Liver (tissue), 9 donors: Measurements from ENCODE around the gene NUDCD2. TPM values are rescaled to one million over a fixed set of nuclear protein-coding genes. Genes with fewer than 3 reads are reported as not detected.

Experiments used
- DNase-seq: peaks from one replicate; pipeline ENCODE4 v3.0.0-alpha.2; 2017; ENCODE audit warnings: low spot score
- H3K27ac ChIP-seq, 2 donors: one replicate each; pipeline ENCODE4 v1.7.0; 2013; ENCODE audit warnings: inconsistent platforms in 2 of 2, low read length in 2 of 2, control low read depth in 1 of 2, low read depth in 1 of 2, mild to moderate bottlenecking in 1 of 2
- H3K27me3 ChIP-seq, 4 donors: one replicate each; pipeline versions ENCODE4 v1.6.1 to v1.7.0; 2013; ENCODE audit warnings: low read length in 3 of 4, inconsistent platforms in 1 of 4, mild to moderate bottlenecking in 1 of 4, moderate library complexity in 1 of 4; ENCODE audit not compliant: control insufficient read depth in 4 of 4, insufficient read depth in 4 of 4
- H3K36me3 ChIP-seq, 4 donors: one replicate each; pipeline versions ENCODE4 v1.6.1 to v1.7.0; 2013; ENCODE audit warnings: low read length in 3 of 4, mild to moderate bottlenecking in 3 of 4, low read depth in 1 of 4, moderate library complexity in 1 of 4; ENCODE audit not compliant: control insufficient read depth in 4 of 4, insufficient read depth in 3 of 4
- H3K4me1 ChIP-seq, 4 donors: one replicate each; pipeline versions ENCODE4 v1.6.1 to v1.7.0; 2013; ENCODE audit warnings: low read length in 3 of 4, mild to moderate bottlenecking in 3 of 4, moderate library complexity in 1 of 4; ENCODE audit not compliant: control insufficient read depth in 4 of 4, insufficient read depth in 4 of 4
- H3K4me3 ChIP-seq, 3 donors: one replicate each; pipeline versions ENCODE4 v1.6.1 to v1.7.0; 2013; ENCODE audit warnings: low read length in 3 of 3, control low read depth in 1 of 3, low read depth in 1 of 3, mild to moderate bottlenecking in 1 of 3
- H3K9ac ChIP-seq, 2 donors: one replicate each; pipeline ENCODE4 v1.7.0; 2013; ENCODE audit warnings: low read length in 2 of 2, mild to moderate bottlenecking in 2 of 2, moderate library complexity in 2 of 2, control low read depth in 1 of 2, low read depth in 1 of 2
- H3K9me3 ChIP-seq, 4 donors: one replicate each; pipeline versions ENCODE4 v1.6.1 to v1.7.0; 2013; ENCODE audit warnings: low read length in 3 of 4; ENCODE audit not compliant: control insufficient read depth in 4 of 4
- ATF3 ChIP-seq: IDR thresholded peaks from 2 replicates; pipeline ENCODE4 v1.6.1; 2016; ENCODE audit warnings: antibody characterized with exemption
- CTCF ChIP-seq: fragments of 150-350 bp; IDR thresholded peaks from 2 replicates; pipeline ENCODE4 v1.5.1; 2017; ENCODE audit warnings: improper control_type of control experiment, low read depth, low read length; ENCODE audit not compliant: missing input control
- EGR1 ChIP-seq, 2 donors: IDR thresholded peaks; 2 replicates each; pipeline ENCODE4 v1.6.1; 2016 to 2018; ENCODE audit warnings: antibody characterized with exemption in 2 of 2, low read depth in 2 of 2
- FOXA1 ChIP-seq: IDR thresholded peaks from 2 replicates; pipeline ENCODE4 v1.6.1; 2016; ENCODE audit warnings: antibody characterized with exemption
- FOXA2 ChIP-seq: IDR thresholded peaks from 2 replicates; pipeline ENCODE4 v1.6.1; 2016; ENCODE audit warnings: antibody characterized with exemption
- GABPA ChIP-seq, 2 donors: IDR thresholded peaks in 1 of 2; conservative IDR thresholded peaks in 1 of 2; 2 replicates each; pipeline ENCODE4 v1.6.1; 2016; ENCODE audit warnings: antibody characterized with exemption in 2 of 2, mild to moderate bottlenecking in 1 of 2, moderate library complexity in 1 of 2
- HNF4A ChIP-seq, 2 donors: conservative IDR thresholded peaks; 2 replicates each; pipeline ENCODE4 v1.6.1; 2016; ENCODE audit warnings: antibody characterized with exemption in 2 of 2, mild to moderate bottlenecking in 2 of 2
- HNF4G ChIP-seq: IDR thresholded peaks from 2 replicates; pipeline ENCODE4 v1.6.1; 2016; ENCODE audit warnings: antibody characterized with exemption
- JUND ChIP-seq, 2 donors: IDR thresholded peaks; 2 replicates each; pipeline ENCODE4 v1.6.1; 2016; ENCODE audit warnings: antibody characterized with exemption in 2 of 2
- MAX ChIP-seq: IDR thresholded peaks from 2 replicates; pipeline ENCODE4 v1.6.1; 2016; ENCODE audit warnings: antibody characterized with exemption
- NR2F2 ChIP-seq: IDR thresholded peaks from 2 replicates; pipeline ENCODE4 v1.6.1; 2016; ENCODE audit warnings: antibody characterized with exemption
- RAD21 ChIP-seq, 2 donors: IDR thresholded peaks; 2 replicates each; pipeline ENCODE4 v1.6.1; 2016; ENCODE audit warnings: antibody characterized with exemption in 2 of 2, mild to moderate bottlenecking in 2 of 2
- REST ChIP-seq: IDR thresholded peaks from 2 replicates; pipeline ENCODE4 v1.6.1; 2016; ENCODE audit warnings: antibody characterized with exemption, mild to moderate bottlenecking
- RXRA ChIP-seq, 2 donors: IDR thresholded peaks; 2 replicates each; pipeline ENCODE4 v1.6.1; 2017 to 2018; ENCODE audit warnings: antibody characterized with exemption in 2 of 2, mild to moderate bottlenecking in 1 of 2
- SP1 ChIP-seq: IDR thresholded peaks from 2 replicates; pipeline ENCODE4 v1.6.1; 2018; ENCODE audit warnings: antibody characterized with exemption, mild to moderate bottlenecking
- TAF1 ChIP-seq: conservative IDR thresholded peaks from 2 replicates; pipeline ENCODE4 v1.6.1; 2016; ENCODE audit warnings: antibody characterized with exemption, mild to moderate bottlenecking
- YY1 ChIP-seq: IDR thresholded peaks from 2 replicates; pipeline ENCODE4 v1.6.1; 2016; ENCODE audit warnings: antibody characterized with exemption, mild to moderate bottlenecking
- ZBTB33 ChIP-seq: IDR thresholded peaks from 2 replicates; pipeline ENCODE4 v1.6.1; 2016; ENCODE audit warnings: antibody characterized with exemption
- WGBS: extraction: QIAGEN DNeasy Blood & Tissue Kit; methylation state at CpG from one replicate; pipeline ENCODE4 v1.1.7; 2013; 5-methylcytosine and 5-hydroxymethylcytosine counted together
- polyA plus RNA-seq, 2 donors: library from polyadenylated mRNA; stranded (reverse) in 1 of 2; unstranded in 1 of 2; fragments of 200-250 nt in 1 of 2; fragments of >200 nt in 1 of 2; fragmentation: Nextera tagmentation in 1 of 2; extraction: Ambion mirVana in 1 of 2; gene quantifications; one replicate each; pipeline versions ENCODE4 v1.2.1 to v1.2.3, GENCODE V29; 2013 to 2015
- total RNA-seq, 2 donors: library from RNA; depleted of rRNA; stranded (reverse); fragments of >200 nt; gene quantifications; one replicate each; pipeline ENCODE4 v1.2.3, GENCODE V29; 2014
- donor health status: healthy.
- donor health status: healthy.
- donor health status: healthy.
- donor health status: healthy.
- donor health status: healthy.

NUDCD2 gene
- total and polyA plus RNA-seq, 4 donors = 1.8 to 32.0 (median 4.3) TPM

GRCh38 chr5:163447875-163448274 lies 12.0 kb downstream of the NUDCD2 start:
- no peaks in the 10 kb centered on the region for H3K4me1 ChIP-seq
- no peak for DNase-seq
- H3K9me3 ChIP-seq = no peaks in the 10 kb centered on the region
- no peaks in the 10 kb centered on the region for H3K27me3 ChIP-seq
- TF ChIP-seq FOXA2 (no peak), CTCF (no peak), HNF4G (no peak), JUND (IDR thresholded peaks at IDR 0.05) (no peak), ATF3 (no peak), NR2F2 (no peak), REST (no peak), MAX (no peak), TAF1 (no peak), SP1 (no peak), RAD21 (IDR thresholded peaks at IDR 0.05) (no peak)
- H3K27ac ChIP-seq = no peak overlapping the region
- no peak overlapping the region for H3K9ac ChIP-seq
- 89% methylated on average over 3 of the region's 3 CpGs for WGBS
- peaks cover 0 to 60% (median 42%) of the 10 kb centered on the region in 4 donors for H3K36me3 ChIP-seq
- H3K4me3 ChIP-seq = no peak overlapping the region

- no peak for DNase-seq
- Histone ChIP-seq H3K4me3 (no peak overlapping the region), H3K27ac (no peak overlapping the region), H3K9ac (no peak overlapping the region), H3K27me3 (no peaks in the 10 kb centered on the region), H3K4me1 (no peaks in the 10 kb centered on the region), H3K36me3 (peaks cover 2 to 67% (median 47%) of the 10 kb centered on the region in 4 donors), H3K9me3 (no peaks in the 10 kb centered on the region)
- TF ChIP-seq EGR1 (IDR thresholded peaks at IDR 0.05; ENCODE audit: low read depth in 2 of 2) = no peak
- TF ChIP-seq RXRA (IDR thresholded peaks at IDR 0.05) = no peak
- TF ChIP-seq FOXA1 = no peak
- no peak for TF ChIP-seq GABPA (IDR thresholded peaks at IDR 0.05 in 1 of 2, conservative IDR thresholded peaks at IDR 0.05 in 1 of 2)
- TF ChIP-seq TAF1 = no peak
- no peak for TF ChIP-seq HNF4G
- no peak for TF ChIP-seq CTCF
- no peak for TF ChIP-seq ZBTB33
- no peak for TF ChIP-seq ATF3
- no peak for TF ChIP-seq NR2F2
- TF ChIP-seq MAX = no peak
- TF ChIP-seq FOXA2 = no peak
- no peak for TF ChIP-seq SP1
- no peak for TF ChIP-seq RAD21 (IDR thresholded peaks at IDR 0.05)
- TF ChIP-seq YY1 = no peak
- no peak for TF ChIP-seq HNF4A (conservative IDR thresholded peaks at IDR 0.05)
Measured at GRCh38 chr5:163447191-163447590, 12.7 kb downstream of the NUDCD2 start.
